ENCODE measurements around the gene ST7L.

- TF ChIP-seq EZH2phosphoT487 (IDR thresholded peaks at IDR 0.05; ENCODE audit: low read depth, severe bottlenecking, unreplicated experiment) (no peak), CTCF (IDR thresholded peaks at IDR 0.05; ENCODE audit: poor library complexity) (no peak)
These were observed 102.8 kb downstream of the ST7L start for GRCh38 chr1:112516141-112516540.
